GM21423 (cell line): ENCODE measurements around the gene NINJ2.
A peak's percentile ranks its signal among the peaks of the same experiment; 100 is the strongest.

Source experiments
- ATAC-seq: cut with Tn5 transposase; IDR thresholded peaks from one replicate; pipeline ENCODE4 v1.9.1; 2021; ENCODE audit warnings: mild to moderate bottlenecking, moderate library complexity; ENCODE audit not compliant: unreplicated experiment

Gene NINJ2

GRCh38 chr12:571795-572531 is 91.3 kb downstream of the NINJ2 start:
- ATAC-seq, result no peak

GRCh38 chr12:570921-571794 is 92.1 kb downstream of the NINJ2 start:
- ATAC-seq, result no peak

GRCh38 chr12:570435-570920 is 92.8 kb downstream of the NINJ2 start:
- ATAC-seq, result no peak

- peak; percentile 78 for ATAC-seq
These were observed 93.3 kb downstream of the NINJ2 start for GRCh38 chr12:569803-570434.

GRCh38 chr12:569091-569676 is 94.1 kb downstream of the NINJ2 start:
- ATAC-seq, result no peak

GRCh38 chr12:568486-568885 is 94.8 kb downstream of the NINJ2 start:
- no peak for ATAC-seq

GRCh38 chr12:565589-566105 is 97.6 kb downstream of the NINJ2 start:
- no peak for ATAC-seq

- ATAC-seq, result no peak
These were observed 98.1 kb downstream of the NINJ2 start for GRCh38 chr12:565161-565560.

- ATAC-seq, result no peak
These were observed 99.4 kb downstream of the NINJ2 start for GRCh38 chr12:563787-564298.

- no peak for ATAC-seq
These were observed 99.9 kb downstream of the NINJ2 start for GRCh38 chr12:563250-563781.

- no peak for ATAC-seq
These were observed 100.6 kb downstream of the NINJ2 start for GRCh38 chr12:562634-563033.

- ATAC-seq, result no peak
These were observed 101.2 kb downstream of the NINJ2 start for GRCh38 chr12:561908-562593.

GRCh38 chr12:561391-561705 is 101.9 kb downstream of the NINJ2 start:
- ATAC-seq, result no peak

GRCh38 chr12:560691-561390 is 102.4 kb downstream of the NINJ2 start:
- no peak for ATAC-seq

GRCh38 chr12:559906-560455 is 103.3 kb downstream of the NINJ2 start:
- ATAC-seq, result no peak

GRCh38 chr12:559208-559905 is 103.9 kb downstream of the NINJ2 start:
- ATAC-seq, result no peak

- no peak for ATAC-seq
These were observed 104.7 kb downstream of the NINJ2 start for GRCh38 chr12:558580-558979.

- no peak for ATAC-seq
These were observed 106.7 kb downstream of the NINJ2 start for GRCh38 chr12:556498-556897.

GRCh38 chr12:554001-554285 is 109.3 kb downstream of the NINJ2 start:
- no peak for ATAC-seq
